ENCODE results near the gene TUBB4A.
A peak's percentile ranks its signal among the peaks of the same experiment; 100 is the strongest.
"Not testable (repeated sequence)": the region's sequence is repeated elsewhere in the genome, so short reads cannot be mapped to it uniquely, and the experiment has no call there.

Gene TUBB4A

DNA sequence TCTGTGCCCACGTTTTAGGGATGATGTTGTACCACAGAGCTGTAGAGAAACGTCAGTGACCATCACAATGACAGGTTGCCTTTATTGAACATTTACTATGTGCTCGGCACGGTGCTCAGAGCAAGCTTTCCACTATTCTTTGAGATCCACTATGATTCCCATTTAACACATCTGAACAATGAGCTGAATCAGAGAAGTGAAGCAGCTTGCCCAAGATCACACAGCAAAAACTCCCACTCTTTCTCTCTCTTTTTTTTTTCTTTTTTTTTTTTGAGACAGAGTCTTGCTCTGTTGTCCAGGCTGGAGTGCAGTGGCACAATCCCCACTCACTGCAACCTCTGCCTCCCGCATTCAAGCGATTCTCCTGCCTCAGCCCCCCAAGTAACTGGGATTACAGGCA, 20.6 kb upstream of the TUBB4A start:
- no peak for DNase-seq

DNA sequence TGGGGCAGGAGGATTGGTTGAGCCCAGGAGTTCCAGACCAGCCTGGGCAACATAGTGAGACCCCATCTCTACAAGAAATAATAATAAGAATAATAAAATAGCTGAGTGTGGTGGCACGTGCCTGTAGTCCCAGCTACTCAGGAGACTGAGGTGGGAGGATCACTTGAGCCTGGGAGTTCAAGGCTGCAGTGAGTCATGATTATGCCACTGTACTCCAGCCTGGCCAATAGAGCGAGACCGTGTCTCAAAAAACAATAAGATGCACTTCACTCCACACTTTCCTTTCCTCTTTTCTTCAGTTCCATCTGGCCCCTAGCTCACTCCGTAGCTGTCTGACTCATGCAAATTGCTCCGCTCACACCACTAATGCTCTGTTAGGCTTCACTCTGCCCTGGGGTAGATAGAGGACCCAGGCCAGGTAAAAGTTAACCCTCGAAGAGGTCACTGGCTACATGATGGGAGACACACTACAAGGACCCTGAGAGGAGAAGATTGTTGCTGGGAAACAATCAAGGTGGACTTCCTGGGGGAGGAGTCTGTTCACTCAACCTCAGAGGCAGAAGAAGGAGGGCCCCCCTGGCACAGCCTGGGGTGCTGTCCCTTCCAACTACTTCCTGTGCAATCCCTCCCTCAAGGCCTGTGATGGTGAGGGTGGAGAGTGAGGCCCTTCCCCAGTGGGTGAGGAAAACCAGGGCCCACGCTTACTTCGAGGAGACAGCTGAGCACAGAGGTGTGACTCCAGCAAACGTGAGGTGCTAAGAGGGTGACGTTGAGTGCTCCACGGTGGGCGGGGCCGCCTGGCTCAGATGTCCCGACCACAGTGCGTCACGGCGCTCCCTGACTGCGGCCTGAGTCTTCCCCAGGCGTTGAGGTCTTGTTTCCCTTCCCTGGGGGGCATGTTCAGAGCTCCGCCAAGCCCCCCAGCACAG, 19.9 kb upstream of the TUBB4A start:
- no peak for DNase-seq

DNA sequence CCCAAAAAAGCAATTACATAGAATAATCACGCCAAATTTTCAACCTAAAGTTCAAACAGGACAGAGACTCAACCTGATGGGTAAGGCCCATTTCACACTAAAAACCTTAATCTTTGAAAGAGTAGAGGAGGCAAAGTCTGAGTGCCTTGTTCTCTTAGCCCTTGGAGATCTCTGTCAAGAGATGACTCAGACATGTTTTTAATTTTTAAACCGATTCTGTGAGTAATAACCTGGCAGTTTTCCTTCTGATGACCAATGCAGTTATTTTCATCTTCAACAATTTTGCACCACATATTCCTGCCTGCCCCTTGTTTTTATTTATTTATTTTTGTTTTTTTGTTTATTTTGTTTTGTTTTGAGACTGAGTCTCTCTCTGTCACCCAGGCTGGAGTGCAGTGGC, 17.2 kb upstream of the TUBB4A start:
- DNase-seq, result no peak

DNA sequence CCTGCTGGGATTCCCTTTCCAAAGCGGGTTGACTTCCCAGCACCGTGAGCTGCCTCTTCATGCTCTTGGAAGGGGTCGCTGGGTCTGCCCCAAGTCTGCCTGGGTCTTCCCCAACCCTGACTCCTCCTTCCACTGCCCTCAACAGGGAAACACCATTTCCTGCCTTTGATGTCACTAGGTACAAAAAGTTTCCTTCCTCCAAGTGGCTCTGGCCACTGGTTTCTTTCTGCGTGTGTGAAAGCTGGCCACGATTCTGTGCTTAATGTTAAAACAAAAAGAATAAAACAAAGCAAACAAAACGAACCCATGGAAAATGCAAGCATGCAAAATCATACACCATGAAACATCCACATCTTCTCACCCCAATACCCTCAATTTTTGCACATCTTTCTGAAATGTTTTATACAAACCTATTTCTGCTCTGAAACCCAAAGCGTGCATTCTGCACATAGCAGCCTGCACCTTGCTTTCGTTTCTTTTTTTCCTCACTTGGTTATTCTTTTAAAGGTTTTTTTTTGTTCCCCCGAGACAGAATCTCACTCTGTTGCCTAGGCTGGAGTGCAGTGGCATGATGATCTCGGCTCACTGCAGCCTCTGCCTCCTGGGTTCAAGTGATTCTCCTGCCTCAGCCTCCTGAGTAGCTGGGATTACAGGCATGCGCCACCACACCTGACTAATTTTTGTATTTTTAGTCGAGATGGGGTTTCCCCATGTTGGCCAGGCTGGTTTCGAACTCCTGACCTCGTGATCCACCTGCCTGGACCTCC, 16.2 kb upstream of the TUBB4A start:
- no peak for DNase-seq

DNA sequence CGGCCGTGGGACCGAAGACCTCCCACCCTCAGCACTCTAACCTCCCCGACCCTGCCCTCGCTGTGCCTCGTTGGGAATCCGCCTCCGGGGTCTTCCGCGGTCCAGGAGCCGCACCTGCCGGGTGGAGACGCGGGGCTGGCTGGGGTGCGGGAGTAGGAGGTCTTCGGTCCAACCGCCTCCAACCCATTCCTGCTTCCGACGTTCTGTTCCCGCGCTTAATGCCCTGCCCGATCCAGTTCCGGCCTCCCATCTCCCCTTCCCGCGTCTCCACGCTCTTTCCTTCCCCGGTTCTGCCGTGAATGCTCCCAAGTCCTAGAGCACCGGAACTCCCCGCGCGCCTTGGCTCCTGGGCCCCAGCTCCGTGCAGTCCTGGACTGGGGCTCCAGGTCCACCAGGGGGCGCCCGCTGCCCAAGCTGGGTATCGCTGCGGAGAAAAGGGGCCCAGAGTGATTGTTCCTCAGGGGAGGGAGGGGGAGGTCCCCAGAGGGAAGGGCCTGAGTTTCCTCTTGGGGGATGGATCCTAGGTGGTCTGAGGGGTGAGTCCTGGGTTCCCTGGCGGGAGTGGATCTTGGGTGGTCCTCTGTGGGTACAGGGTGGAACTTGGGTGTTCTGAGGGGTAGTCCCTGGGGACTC, 14.7 kb upstream of the TUBB4A start:
- DNase-seq, result peak; percentile 82

DNA sequence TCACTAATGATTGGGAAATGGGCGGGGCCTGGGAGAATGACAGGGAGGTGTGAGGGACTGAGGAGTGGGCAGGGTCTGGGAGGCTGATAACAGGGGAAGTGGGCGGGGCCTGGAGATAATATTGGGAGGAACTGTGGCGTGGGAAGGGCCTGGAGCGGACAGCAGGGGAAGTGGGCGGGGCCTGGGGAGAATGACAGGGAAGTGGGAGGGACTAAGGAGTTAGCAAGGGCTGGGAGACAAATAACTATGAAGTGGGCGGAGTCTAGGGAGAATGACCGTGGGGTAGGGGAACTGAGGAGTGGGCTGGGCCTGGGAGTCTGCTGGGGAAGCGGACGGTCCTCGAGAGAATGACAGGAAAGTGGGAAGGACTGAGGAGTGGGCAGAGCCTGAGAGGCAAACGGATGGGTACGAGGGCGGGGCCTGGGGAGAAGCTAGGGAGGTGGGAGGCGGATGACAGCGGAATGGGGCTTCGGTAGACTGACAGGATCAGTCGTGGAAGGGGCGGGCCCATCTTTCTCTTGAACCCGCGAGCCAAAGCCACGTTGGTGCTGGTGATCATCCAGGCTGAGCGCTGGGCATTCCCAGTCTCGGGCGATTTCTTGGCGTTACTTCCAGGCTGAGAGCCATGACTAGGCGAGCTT, 14.0 kb upstream of the TUBB4A start:
- peak; percentile 90 for DNase-seq

DNA sequence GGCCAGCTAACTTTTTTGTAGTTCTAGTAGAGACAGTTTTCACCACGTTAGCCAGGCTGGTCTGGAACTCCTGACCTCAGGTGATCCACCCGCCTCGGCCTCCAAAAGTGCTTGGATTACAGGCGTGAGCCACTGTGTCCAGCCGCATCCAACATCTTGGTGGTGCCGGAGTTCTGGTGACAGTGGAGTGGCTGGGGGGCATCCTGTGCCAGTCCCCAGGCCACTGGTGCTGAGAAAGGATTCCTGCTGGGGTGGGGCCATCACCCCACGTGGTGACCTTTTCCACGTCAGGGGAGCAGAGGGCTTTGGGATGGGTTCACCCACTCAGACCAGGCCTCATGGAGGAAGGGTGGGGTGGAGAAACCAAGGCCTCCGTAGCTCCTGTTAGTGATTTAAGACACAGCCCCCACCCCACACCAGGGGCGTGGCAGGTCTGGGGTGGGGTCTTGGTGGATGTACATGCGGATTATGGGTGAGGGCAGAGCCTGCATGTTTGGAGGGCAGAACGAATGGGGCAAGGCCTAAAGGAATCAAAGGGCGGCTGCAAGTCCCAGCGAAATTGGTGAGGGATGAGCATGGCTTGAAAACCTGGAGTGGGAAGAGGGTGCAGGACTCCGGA, 12.9 kb upstream of the TUBB4A start:
- no peak for DNase-seq

DNA sequence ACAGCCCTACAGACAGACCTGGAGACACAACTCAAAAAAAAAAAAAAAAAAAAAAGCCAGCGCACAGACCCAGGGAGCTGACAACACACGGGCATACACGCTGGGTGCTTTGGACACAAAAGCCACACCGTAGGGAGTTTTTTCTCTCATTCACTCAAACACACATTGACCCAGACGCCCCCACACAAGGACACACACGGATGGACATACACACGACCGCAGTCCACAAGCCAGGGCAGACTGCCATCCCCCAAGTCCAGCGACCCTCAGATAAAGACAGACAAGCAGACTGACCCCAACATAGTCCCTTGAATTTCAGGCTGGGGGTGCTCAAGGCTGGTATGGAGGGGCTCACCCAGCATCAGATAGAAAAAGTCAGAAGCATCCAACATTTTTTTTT, 12.0 kb upstream of the TUBB4A start:
- no peak for DNase-seq

DNA sequence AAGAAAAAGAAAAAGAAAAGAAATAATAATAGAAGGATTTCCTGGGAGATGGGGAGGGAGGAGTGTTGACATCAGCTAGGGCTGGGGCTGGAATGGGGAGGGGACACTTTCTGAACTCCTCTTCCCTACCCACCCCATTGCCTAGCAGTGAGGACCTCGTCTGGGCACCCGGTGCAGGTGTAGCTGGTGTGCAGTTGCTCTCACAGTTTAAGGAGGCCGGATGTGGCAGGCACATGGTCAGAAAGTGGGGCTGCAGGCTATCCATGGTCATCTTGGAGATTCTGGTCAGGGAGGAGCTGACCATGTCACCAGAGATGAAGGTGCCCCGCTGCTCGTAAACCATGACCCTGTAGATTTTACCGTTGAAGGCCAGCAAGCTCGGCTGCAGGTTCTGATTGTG, 8.5 kb upstream of the TUBB4A start:
- no peak for DNase-seq

DNA sequence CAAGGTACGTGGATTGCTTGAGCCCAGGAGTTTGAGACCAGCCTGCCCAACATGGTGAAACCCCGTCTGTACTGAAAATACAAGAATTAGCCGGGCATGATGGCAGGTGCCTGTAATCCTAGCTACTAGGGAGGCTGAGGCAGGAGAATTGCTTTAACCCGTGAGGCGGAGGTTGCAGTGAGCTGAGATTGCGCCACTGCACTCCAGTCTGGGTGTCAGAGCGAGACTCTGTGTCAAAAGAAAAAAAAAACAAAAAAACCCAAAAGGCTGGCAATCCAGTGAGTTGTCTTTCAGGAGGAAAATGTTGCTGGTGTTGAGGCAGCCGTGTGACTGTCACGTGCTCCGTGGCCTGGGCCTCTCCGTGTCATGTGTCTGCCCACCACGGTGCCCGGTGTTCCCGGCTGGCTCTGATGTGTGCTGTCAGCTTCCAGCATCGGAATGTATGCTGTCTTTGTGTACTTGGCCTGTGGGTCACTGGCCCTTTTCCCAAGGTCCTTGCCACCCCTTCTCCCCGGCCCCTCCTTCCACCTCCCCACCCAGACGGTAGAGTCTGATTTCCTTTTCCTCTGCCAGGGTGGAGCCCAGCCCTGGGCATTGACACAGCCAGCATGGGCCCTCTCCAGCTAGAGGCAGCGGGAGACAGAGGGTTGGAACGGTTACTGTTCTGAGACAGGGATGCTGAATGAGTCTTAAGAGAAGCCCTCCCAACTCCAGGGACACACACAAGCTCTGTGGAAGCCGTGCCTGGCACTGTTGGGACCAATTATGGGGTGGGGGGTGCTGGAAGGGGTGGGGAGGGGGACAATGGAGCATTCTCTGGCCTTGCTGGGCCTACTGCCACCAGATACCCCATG, 7.2 kb upstream of the TUBB4A start:
- no peak for DNase-seq

DNA sequence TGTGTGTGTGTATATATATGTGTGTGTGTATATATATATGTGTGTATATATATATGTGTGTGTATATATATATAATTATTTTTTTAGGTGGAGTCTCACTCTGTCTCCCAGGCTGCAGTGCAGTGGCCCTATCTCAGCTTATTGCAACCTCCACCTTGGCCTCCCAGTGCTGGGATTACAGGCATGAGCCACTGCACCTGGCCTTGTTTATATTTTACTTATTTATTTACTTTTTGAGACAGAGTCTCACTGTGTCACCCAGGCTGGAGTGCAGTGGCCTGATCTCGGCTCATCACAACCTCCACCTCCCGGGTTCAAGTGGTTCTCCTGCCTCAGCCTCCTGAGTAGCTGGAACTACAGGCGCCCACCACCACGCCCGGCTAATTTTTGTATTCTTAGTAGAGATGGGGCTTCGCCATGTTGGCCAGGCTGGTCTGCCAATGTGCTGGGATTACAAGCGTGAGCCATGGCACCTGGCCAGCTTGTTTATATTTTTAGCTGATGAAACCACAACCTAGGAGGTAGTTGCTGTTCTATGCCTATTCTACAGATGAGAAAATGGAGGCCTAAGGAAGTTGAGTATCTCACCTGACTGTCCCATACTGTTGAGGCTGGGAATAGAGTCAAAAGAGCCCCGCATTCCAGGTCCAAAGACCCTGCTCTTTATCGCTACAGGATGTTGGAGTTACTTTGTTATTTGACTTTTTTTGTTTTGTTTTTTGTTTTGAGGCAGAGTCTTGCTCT, 6.1 kb upstream of the TUBB4A start:
- DNase-seq, result not testable (repeated sequence)

DNA sequence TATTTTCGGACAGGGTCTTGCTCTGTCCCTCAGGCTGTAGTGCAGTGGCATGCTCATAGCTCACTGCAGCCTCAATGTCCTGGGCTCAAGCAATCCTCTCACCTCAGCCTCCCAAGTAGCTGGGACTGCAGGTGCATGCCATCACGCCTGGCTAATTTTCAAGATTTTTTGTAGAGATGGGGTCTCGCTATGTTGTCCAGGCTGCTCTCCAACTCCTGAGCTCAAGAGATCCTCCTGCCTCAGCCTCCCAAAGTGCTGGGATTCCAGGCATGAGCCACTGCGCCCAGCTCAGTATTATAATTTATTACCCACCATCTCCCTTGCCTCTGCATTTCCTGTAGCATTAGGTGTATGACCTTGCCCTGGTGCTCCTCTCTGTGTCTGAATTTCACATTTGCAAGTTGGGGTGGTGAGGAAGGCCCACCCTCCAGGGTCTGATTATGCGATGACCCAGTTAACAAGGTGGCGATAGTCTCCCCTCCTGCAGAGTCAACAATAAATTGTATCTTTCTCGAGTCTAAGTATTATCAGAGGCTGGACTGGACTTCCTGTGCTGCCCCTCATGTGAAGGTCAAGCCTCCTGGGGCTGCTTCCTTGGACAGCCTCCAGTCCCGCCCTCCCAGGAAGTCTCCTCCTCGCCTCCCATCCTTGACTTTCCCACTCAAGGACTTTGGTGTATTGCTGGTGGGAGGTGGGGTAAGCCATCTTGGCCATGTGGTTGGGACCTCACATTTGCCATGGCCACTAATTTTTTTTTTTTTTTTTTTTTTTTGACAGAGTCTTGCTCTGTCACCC, 1.5 kb upstream of the TUBB4A start:
- DNase-seq, result no peak

DNA sequence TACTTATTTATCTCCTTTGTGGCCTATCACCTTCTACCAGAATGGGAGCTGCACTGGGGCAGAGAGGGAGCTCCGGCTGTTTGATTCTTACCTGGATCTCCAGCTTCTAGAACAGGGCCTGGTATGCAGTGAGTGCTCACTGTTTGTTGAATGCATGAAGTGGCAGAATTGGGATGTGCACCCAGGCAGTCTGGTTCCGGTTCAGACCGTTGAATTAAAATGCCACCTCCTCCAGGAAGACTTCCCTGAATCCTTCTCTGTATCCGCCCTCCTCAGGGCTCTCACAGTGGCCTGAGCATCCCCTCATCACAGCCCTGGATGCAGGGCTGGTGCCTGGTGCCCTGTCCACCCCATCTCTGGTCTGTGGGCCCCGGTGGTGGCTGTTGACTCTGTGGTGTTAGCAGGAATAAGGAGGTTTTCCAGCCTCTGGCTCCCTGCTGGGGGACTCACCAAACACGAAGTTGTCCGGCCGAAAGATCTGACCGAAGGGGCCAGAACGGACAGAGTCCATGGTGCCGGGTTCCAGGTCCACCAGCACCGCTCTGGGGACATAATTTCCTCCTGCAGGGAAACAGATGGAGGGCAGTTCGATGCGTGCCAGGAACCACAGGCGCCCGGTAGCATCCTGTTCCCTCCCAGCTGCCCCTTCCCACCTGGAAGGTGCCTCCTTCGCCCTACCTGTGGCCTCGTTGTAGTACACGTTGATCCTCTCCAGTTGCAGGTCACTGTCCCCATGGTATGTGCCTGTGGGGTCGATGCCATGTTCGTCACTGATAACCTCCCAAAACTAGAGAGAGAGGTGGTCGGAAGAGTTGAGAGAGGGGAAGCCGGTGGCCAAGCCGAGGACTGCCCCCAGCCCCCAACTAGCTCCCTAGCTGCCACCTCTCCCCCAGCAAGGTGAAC, 1.0 kb downstream of the TUBB4A start:
- DNase-seq, result no peak

DNA sequence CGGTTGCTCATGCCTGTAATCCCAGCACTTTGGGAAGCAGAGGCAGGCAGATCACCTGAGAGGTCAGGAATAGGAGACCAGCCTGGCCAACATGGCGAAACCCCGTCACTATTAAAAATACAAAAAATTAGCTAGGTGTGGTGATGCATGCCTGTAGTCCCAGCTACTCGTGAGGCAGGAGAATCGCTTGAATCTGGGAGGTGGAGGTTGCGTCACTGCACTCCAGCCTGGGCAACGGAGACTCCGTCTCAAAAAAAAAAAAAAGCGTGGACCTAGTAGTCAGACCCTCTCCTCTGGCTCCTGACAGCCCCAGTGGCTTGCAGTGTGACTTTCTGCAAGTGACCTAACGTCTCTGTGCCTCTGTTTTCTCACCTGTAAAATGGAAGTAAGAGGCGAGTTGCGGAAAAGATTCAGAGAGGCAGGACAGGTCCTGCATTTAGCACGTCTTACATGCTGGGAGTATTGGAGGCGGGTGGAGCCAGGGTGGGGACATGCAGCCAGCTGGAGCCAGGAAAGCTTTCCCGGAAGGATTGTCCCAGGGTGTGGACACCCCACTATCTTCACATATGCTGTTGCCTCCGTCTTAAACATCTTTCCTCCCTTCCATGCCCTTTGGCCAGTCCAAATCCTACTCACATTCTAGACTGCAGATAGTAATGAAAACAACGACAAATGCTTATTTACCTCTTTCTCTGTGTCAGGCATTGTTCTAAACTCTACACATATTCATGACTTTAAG, 2.9 kb downstream of the TUBB4A start:
- no peak for DNase-seq

DNA sequence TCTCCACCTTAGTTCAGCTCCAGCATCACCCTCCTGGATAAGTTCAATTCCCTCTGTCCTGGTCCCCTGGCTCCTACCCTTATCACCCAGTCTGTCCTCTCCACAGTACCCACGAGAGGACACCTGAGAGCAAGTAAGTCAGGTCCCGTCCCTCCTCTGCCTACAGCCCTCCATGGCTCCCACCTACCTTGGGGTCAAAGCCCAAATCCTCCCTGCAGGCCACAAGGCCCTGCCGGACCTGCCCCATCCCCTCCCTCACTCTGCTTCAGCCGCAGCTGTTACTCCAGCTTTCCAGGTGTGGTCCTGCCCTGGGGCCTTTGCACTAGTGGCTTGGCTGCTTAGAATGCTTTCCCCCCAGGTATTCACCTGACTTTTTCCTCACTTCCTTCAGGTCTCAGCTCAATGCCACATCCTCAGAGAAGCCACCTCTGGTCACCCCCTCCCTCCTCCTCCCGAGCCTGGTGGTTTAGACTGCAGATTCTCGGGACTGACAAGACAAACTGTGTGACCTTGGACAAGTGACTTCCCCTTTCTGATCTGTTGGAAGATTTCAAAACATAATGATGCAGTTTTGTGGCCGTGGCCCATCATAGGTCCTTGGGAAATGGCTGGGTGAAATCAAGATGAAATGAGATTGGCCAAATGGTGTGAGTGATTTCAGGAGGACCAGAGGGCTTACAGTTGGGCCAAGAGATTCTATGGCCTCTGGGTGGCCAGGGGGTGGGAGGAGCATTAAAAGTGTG, 3.6 kb downstream of the TUBB4A start:
- no peak for DNase-seq

DNA sequence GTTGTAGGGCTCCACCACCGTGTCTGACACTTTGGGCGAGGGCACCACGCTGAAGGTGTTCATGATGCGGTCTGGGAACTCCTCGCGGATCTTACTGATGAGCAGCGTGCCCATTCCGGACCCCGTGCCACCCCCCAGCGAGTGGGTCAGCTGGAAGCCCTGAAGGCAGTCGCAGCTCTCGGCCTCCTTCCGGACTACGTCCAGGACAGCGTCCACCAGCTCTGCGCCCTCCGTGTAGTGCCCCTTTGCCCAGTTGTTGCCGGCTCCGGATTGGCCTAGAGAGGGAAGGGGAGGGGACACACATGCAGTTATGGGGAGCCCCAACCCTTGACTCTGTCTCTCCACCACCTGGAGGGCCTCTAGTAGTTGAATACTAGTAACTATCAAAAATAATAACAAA, 6.2 kb downstream of the TUBB4A start:
- DNase-seq, result no peak

DNA sequence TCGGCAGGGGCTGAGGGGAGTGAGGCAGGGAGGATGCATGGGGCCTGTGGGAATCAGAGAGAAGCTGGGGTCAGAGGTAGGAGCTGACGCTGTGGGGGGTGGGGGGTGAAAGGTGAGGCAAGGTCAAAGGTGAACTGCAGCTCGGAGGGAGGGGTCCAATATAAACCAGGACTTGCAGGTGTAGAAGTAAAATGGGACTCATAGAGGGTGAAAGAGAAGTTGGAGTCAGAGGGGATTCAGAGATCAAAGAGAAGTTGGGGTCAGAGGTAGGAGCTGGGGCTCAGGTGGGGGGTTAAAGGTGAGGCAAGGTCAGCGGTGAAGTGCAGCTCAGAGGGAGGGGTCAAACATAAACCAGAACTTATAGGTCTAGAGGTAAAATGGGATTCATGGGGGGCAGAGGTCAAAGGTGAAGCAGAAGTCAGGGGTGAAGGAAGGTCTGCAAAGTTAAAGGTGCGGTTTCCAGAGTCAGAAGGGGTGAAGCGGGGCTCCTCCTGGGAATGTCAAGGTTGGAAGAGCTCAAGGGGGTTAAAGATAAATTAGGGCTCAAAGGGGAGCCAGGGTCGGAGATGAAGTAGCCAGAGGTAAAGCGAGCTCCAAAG, 7.6 kb downstream of the TUBB4A start:
- no peak for DNase-seq

All from NCI-H1048 (cell line).